Neuron (in vitro differentiated cells): ENCODE results near the gene EME1.

ENCODE experiments used
- H2AFZ ChIP-seq: one replicate; pipeline ENCODE4 v1.6.1; 2013; ENCODE audit warnings: low read depth, mild to moderate bottlenecking, inconsistent platforms, low read length, moderate library complexity
- H3K27me3 ChIP-seq: one replicate; pipeline ENCODE4 v1.6.1; 2013; ENCODE audit warnings: low read length; ENCODE audit not compliant: insufficient read depth
- H3K36me3 ChIP-seq: one replicate; pipeline ENCODE4 v1.6.1; 2013; ENCODE audit warnings: low read length; ENCODE audit not compliant: insufficient read depth
- H3K4me1 ChIP-seq: one replicate; pipeline ENCODE4 v1.6.1; 2013; ENCODE audit warnings: low read length; ENCODE audit not compliant: insufficient read depth
- H3K4me3 ChIP-seq: 2 replicates; pipeline ENCODE4 v1.5.1; 2013; ENCODE audit warnings: mild to moderate bottlenecking, low read length, moderate library complexity
- H3K9me3 ChIP-seq: one replicate; pipeline ENCODE4 v1.6.1; 2013; ENCODE audit warnings: low read length

Gene EME1

DNA sequence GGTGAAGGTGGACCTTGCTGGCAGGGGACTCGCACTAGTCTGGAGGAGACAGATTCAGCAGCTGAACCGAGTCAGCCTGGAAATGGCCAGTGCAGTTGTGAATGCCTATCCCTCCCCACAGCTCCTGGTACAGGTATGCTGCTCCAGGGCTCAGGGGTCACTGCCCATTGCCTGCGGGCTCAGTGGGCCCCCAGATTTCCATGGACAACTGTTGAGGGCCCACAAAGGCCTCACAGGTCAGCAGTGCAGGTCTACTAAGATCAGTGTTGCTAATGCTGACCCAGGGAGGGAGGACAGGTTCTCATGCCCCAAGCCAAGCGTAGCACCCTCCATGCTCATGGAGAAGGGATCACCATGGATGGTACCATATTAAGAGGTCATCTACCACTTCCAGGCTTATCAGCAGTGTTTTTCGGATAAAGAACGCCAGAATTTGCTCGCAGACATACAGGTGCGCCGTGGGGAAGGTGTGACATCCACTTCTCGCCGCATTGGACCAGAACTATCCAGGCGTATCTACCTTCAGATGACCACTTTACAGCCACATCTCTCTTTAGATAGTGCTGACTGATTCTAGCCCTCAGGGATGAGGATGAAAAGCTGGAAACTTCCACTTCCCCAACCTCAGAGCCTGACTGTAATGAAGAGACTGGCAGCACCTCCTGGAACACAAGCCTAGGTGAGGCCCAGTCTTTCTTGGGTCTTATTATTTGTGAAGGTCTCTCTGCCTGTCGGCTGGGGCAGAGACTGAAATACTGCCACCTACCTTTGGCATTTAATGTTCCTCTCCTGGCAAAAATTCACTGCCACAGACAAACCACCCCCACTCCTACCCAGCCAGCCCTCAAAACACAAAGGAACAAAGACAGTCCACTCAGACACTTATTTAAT, 7.6 kb downstream of the EME1 start:
- Histone ChIP-seq H3K36me3 (peaks cover 74% of the 10 kb centered on the region), H3K27me3 (no peaks in the 10 kb centered on the region), H3K4me3 (no peak overlapping the region), H3K4me1 (no peaks in the 10 kb centered on the region), H2AFZ (no peak overlapping the region), H3K9me3 (no peaks in the 10 kb centered on the region)

DNA sequence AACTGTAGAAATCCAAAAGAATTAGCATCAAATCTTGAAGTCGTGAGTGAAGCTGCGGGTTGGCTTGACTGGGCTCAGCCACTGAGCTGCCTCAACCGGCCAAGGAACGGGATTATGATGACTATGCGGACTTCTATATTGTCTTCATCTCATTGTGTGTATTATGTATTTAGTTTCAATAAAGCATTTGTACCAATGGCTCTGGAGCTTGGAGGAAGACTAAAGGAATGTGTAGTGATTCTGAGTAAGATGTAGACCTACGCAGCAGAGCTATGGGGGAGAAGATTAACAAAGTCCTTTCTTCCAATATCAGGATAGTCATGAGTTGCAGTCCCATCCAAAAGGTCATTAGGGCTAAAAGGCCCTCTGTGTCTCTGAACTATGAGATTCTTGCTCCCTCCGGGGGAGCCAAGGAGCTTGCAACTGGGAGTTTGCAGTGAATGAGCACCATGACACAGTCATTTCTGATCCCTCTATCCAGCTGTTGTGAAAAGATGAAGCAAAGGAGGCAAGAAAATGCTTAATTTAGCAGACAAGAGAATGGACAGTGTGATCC, 8.3 kb downstream of the EME1 start:
- H3K9me3 ChIP-seq, result no peaks in the 10 kb centered on the region
- no peak overlapping the region for H2AFZ ChIP-seq
- H3K4me3 ChIP-seq, result no peak overlapping the region
- H3K36me3 ChIP-seq, result peaks cover 77% of the 10 kb centered on the region
- H3K27me3 ChIP-seq, result no peaks in the 10 kb centered on the region
- H3K4me1 ChIP-seq, result no peaks in the 10 kb centered on the region

DNA sequence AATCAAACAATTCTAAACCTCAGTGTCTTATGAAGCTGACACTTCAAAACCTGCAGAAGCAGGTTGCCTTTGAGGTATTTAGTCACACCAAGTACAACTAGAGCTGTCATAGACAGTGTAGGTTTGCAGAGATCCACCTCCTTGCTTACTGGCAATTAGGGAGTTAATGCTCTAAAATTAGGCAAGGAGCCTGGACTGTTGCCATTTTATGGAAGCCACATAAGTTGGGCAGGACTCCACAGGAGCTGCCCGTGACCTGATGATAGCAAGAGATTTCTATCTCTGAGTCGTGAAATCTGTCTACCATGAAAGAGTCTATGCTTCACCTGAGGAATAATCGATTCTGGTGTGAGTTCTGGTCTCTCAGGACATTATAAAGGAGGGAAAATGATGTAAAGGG, 8.9 kb downstream of the EME1 start:
- H3K4me3 ChIP-seq, result no peak overlapping the region
- no peak overlapping the region for H2AFZ ChIP-seq
- no peaks in the 10 kb centered on the region for H3K9me3 ChIP-seq
- H3K27me3 ChIP-seq, result no peaks in the 10 kb centered on the region
- H3K4me1 ChIP-seq, result no peaks in the 10 kb centered on the region
- peaks cover 82% of the 10 kb centered on the region for H3K36me3 ChIP-seq

DNA sequence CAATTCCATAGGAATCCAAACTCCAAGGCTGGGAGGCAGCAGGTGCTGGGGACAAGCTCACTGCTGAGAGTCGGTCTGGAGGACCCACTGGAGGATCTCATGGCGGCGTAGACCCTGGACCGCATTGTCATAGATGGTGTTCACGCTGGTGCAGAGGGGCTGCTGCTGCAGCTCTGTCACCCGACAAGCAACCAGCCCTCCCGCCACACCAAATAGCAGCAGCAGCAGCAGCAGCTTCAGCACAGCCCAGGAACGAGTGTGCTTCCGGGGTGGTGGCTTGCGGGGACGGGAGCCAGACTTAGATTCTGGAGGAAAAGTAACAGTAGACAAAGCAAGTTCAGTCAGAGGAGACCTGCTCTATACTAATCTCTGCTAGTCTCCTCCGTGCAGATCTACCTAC, 9.9 kb downstream of the EME1 start:
- Histone ChIP-seq H2AFZ (no peak overlapping the region), H3K27me3 (no peaks in the 10 kb centered on the region), H3K4me1 (no peaks in the 10 kb centered on the region), H3K9me3 (no peaks in the 10 kb centered on the region), H3K4me3 (no peak overlapping the region), H3K36me3 (peaks cover 86% of the 10 kb centered on the region)

DNA sequence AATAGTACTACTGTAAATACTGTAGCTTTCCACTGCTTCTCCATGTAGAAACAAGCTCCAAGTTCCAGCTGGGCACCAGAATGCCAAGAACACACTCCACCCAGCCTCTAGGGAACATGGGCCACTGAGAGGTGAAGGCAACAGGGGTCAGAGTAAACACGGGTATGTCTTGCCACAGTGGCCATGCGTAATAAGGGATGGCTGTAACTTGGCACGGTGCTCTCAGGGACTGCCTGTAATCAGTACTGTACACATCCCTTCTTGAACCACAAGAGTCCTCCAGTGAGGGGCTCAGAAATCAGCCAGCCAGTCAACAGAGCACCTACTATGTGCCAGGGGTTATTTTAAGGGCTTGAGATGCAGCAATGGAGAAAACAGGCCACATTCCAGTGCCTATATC, 13.5 kb downstream of the EME1 start:
- H2AFZ ChIP-seq, result no peak overlapping the region
- H3K9me3 ChIP-seq, result no peaks in the 10 kb centered on the region
- H3K36me3 ChIP-seq, result peaks cover 87% of the 10 kb centered on the region
- no peaks in the 10 kb centered on the region for H3K4me1 ChIP-seq
- H3K27me3 ChIP-seq, result no peaks in the 10 kb centered on the region
- H3K4me3 ChIP-seq, result no peak overlapping the region

DNA sequence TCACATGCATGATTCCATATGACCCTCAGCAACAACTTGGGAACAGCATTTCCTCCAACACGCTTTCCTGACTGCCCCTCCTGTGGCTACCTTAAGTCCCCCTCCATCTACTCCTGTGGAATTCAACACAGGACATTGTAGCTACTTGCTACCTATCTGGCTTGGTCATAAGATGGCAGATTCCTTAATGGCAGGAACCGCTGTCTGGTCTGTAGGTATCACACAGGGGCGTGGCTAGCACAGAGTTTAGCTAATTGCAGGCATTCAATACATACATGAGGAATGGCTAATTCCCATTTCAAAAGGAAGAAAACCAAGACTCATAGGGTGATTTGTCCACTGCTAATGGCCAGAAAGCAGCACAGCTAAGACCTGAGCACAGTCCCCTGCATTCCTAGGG, 15.7 kb downstream of the EME1 start:
- H3K36me3 ChIP-seq, result peaks cover 86% of the 10 kb centered on the region
- no peak overlapping the region for H3K4me3 ChIP-seq
- no peaks in the 10 kb centered on the region for H3K27me3 ChIP-seq
- no peaks in the 10 kb centered on the region for H3K9me3 ChIP-seq
- H3K4me1 ChIP-seq, result no peaks in the 10 kb centered on the region
- no peak overlapping the region for H2AFZ ChIP-seq

DNA sequence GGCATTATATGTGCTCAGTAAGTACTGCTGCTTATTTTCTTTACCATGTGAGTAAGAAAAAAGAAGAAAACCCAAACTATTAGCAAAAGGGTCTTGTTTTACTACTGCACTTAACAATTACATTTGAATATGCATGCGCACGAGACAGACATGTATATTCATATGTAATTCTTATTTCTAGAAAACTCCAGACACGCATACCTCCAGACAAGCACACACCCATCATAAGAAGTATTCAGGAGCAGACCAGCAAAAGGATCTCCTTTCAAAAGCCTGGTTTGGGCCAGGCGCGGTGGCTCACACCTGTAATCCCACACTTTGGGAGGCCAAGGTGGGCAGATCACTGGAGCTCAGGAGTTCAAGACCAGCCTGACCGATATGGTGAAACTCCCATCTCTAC, 16.5 kb downstream of the EME1 start:
- Histone ChIP-seq H3K36me3 (peaks cover 88% of the 10 kb centered on the region), H3K9me3 (no peaks in the 10 kb centered on the region), H3K4me3 (no peak overlapping the region), H3K27me3 (no peaks in the 10 kb centered on the region), H2AFZ (no peak overlapping the region), H3K4me1 (no peaks in the 10 kb centered on the region)

DNA sequence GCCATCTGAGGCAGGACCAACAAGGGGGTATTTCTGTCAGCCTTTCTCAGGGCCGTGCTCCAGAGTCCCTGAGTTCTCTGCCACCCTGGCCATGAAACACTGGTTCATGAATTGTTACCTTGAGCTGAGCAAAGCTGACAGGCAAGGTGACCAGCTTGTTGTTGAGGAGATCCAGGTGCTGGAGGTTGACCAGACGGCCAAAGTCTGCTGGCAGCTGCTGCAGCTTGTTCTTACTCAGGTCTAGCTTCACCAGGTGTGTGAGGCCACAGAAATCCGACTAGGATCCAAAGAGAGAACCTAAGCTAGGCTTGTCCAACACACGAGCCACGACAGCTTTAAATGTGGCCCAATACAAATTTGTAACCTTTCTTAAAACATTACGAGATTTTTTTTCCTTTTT, 19.6 kb downstream of the EME1 start:
- no peak overlapping the region for H2AFZ ChIP-seq
- H3K27me3 ChIP-seq, result no peaks in the 10 kb centered on the region
- peaks cover 70% of the 10 kb centered on the region for H3K36me3 ChIP-seq
- H3K9me3 ChIP-seq, result no peaks in the 10 kb centered on the region
- no peak overlapping the region for H3K4me3 ChIP-seq
- peaks cover 10% of the 10 kb centered on the region for H3K4me1 ChIP-seq

DNA sequence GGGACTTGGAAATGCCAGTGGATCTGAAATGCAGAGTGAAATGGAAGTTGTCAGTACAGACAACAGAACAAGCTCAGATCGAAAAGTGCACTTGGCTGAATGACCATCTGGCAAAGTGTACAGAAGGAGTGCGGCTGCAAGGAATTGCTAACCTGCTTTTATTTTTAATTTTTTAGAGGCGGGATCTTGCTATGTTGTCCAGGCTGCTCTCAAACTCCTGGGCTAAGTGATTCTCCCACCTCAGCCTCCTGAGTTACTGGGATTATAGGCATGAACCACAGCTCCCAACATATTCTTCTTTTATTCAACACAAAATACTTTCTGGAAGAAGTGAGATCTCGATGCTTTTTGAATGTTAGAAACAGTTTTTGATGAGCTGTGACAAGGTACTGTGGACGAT, 20.7 kb downstream of the EME1 start:
- peaks cover 10% of the 10 kb centered on the region for H3K4me1 ChIP-seq
- H3K27me3 ChIP-seq, result no peaks in the 10 kb centered on the region
- no peak overlapping the region for H3K4me3 ChIP-seq
- peaks cover 59% of the 10 kb centered on the region for H3K36me3 ChIP-seq
- no peak overlapping the region for H2AFZ ChIP-seq
- no peaks in the 10 kb centered on the region for H3K9me3 ChIP-seq

DNA sequence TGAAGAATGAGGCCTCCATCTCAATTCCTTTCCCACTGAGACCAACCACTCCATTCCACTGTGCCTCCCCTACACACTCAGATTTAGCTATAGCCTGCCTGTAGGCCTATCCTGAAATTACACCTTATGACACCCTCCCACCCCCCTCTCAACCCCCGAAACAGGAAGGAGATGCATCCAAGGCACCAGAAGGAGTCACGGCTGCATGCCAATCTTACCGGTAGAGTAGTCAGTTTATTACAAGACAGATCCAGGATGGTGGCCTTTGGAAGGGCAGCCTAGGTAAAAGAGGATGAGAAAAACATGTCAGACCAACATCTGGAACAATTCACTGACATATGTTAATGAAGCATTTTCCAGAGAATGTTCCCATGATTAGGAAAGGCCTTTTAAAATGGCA, 21.7 kb downstream of the EME1 start:
- no peak overlapping the region for H2AFZ ChIP-seq
- H3K27me3 ChIP-seq, result no peaks in the 10 kb centered on the region
- H3K4me1 ChIP-seq, result peaks cover 10% of the 10 kb centered on the region
- no peaks in the 10 kb centered on the region for H3K9me3 ChIP-seq
- H3K36me3 ChIP-seq, result peaks cover 50% of the 10 kb centered on the region
- H3K4me3 ChIP-seq, result no peak overlapping the region

DNA sequence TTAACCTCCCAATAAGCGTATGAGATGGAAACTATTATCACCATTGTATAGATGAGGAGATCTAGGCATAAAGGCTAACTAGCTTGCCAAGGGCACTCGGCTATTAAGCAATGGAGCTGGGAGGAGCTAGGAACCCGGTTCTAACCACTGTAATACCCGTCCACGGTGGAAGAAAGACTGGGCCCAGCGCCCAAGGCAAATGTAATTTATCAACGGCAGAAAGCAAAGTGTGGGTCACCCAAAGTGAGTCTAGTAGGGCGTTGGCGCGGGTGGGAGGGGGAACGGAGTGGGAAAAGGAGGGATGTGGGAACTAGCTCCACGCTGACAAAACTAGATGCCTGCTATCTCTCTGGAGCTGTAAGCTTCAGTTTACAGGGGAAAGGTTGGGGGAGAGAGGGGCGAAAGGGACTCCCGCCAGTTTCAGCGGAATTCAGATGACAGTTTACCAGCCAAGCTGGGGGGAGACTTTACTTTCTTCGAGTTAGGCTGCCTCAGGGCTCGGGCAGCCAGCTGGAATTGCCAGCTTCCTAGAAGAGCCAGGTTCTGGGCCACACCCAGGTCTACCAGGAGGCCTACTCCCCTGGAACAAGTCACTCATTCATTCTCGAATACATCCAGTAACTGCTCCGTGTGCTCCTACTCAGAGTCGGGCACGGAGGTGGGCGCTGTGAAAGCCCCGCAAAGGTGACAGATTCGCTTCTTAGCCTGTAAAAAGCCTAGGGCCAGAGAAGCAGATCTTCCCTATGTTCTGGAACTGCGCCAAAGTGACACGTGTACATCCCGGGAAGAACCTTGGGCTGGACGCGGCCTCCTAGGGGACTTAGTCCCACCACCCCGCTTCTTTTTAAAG, 23.5 kb downstream of the EME1 start:
- Histone ChIP-seq H3K27me3 (no peaks in the 10 kb centered on the region), H3K4me3 (peak overlapping the region; percentile 88), H2AFZ (peak overlapping the region; percentile 16), H3K36me3 (peaks cover 35% of the 10 kb centered on the region), H3K9me3 (no peaks in the 10 kb centered on the region), H3K4me1 (peaks cover 10% of the 10 kb centered on the region)

DNA sequence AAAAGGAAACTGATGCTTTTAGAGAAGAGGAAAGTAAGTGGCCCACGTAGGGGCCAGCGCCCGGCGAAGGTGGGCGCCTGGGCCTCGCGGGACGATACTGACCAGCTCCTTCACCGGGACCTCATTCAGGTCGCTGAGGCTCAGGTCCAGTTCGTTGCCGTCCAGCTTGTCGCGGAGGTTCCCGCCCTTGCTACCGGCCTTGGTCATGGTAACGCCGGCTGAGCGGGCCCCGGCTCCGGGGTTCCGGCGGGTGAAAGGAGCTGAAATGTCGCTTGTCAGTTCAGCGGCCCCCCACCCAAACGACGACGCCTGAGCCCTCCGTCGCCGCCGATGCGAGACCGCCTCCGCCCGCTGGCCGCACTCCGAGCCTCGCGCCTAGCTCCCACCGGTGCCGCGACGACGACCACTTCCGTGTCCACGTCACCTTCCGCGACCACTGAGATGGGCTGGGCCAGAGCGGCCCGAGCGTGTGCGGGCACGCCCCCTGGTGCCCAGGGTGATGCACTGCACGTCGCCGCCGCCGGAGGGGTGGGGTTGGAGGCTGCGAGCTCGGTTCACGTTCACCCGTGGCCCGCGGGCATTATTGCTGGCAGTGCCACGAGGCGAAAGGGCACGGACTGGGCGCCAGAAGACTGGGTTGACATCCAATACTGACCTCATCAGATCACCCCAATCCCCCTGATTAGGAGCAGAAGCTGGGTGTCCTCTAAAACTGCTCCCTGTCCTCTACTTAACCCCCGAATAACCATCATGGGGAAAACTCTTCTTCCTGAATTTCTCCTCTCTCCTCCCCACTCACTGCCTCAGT, 24.3 kb downstream of the EME1 start, which contains the start of gene LRRC59:
Gene LRRC59 (minus strand): TSS at position 413 of the 808 bp plus-strand sequence. CDS start 206 bp downstream, at position 207.
- Histone ChIP-seq H3K4me1 (peaks cover 10% of the 10 kb centered on the region), H3K36me3 (peaks cover 28% of the 10 kb centered on the region), H2AFZ (peak within 1 kb of the TSS; percentile 16), H3K27me3 (no peaks in the 10 kb centered on the region), H3K4me3 (peak within 1 kb of the TSS; percentile 88), H3K9me3 (no peaks in the 10 kb centered on the region)
